Measurements from ENCODE around the gene SPATA31E1. TPM values are rescaled to one million over a fixed set of nuclear protein-coding genes. Genes with fewer than 3 reads are reported as not detected.

SPATA31E1 gene
- total RNA-seq = not detected
- not detected for total RNA-seq (2013)
- total RNA-seq = 0 reads per million in 29 experiments

GRCh38 chr9:87882627-87883026, at the start of gene SPATA31E1:
TSS of gene SPATA31E1 (plus strand) at chr9:87882877. CDS start at chr9:87882892, 15 bp downstream.
- Mint-ChIP-seq H3K36me3 (no peaks in the 10 kb centered on the region), H3K4me3 (no peak within 1 kb of the TSS), H3K9me3 (no peaks in the 10 kb centered on the region), H3K27ac (no peak within 1 kb of the TSS), H3K4me1 (no peaks in the 10 kb centered on the region), H3K27me3 (peaks cover 4 to 10% of the 10 kb centered on the region in 2 donors)
- Histone ChIP-seq H3K36me3 (ENCODE audit: control insufficient read depth in 2 of 2, extremely low read depth in 1 of 2, insufficient read depth in 1 of 2, low read length in 1 of 2) (no peaks in the 10 kb centered on the region), H3K27ac (ENCODE audit: low read length) (no peak within 1 kb of the TSS), H3K27me3 (replicated peaks in 1 of 2; ENCODE audit: control insufficient read depth in 2 of 2, extremely low read depth in 1 of 2, insufficient read depth in 2 of 2, low read length in 1 of 2) (peaks cover 0 to 27% of the 10 kb centered on the region in 2 experiments), H3K9me3 (no peaks in the 10 kb centered on the region), H3K4me3 (ENCODE audit: control insufficient read depth in 1 of 2, extremely low read depth in 1 of 2, low read length in 1 of 2) (no peak within 1 kb of the TSS), H3K4me1 (ENCODE audit: control insufficient read depth in 1 of 2, extremely low read depth in 1 of 2, insufficient read depth in 2 of 2, low read length in 2 of 2) (peaks cover 0 to 10% of the 10 kb centered on the region in 2 experiments)
- no peak for ATAC-seq (replicated peaks in 1 of 4)
- no peak for DNase-seq
- WGBS (ENCODE audit: insufficient coverage) = 38% methylated on average over 1 of the region's 5 CpGs
- POLR2A ChIA-PET = no interaction called here
- CTCF ChIA-PET = no interaction called here

GRCh38 chr9:87834357-87834756, 48.3 kb upstream of the SPATA31E1 start:
- no peak for ATAC-seq (replicated peaks in 1 of 4)
- Histone ChIP-seq H3K36me3 (ENCODE audit: control insufficient read depth in 2 of 2, extremely low read depth in 1 of 2, insufficient read depth in 1 of 2, low read length in 1 of 2) (no peaks in the 10 kb centered on the region), H3K9me3 (no peaks in the 10 kb centered on the region), H3K27ac (ENCODE audit: low read length) (no peak overlapping the region), H3K27me3 (replicated peaks in 1 of 2; ENCODE audit: control insufficient read depth in 2 of 2, extremely low read depth in 1 of 2, insufficient read depth in 2 of 2, low read length in 1 of 2) (peaks cover 0 to 7% of the 10 kb centered on the region in 2 experiments), H3K4me3 (ENCODE audit: control insufficient read depth in 1 of 2, extremely low read depth in 1 of 2, low read length in 1 of 2) (no peak overlapping the region), H3K4me1 (ENCODE audit: control insufficient read depth in 1 of 2, extremely low read depth in 1 of 2, insufficient read depth in 2 of 2, low read length in 2 of 2) (no peaks in the 10 kb centered on the region)
- DNase-seq = no peak
- WGBS (ENCODE audit: insufficient coverage) = 69% methylated on average over 13 of the region's 14 CpGs
- no peak overlapping the region for H3K4me3 Mint-ChIP-seq
- no peak overlapping the region for H3K27ac Mint-ChIP-seq
- no peaks in the 10 kb centered on the region for H3K36me3 Mint-ChIP-seq
- POLR2A ChIA-PET = no interaction called here
- H3K9me3 Mint-ChIP-seq = no peaks in the 10 kb centered on the region
- H3K27me3 Mint-ChIP-seq = peaks cover 0 to 3% of the 10 kb centered on the region in 2 donors
- CTCF ChIA-PET = no interaction called here
- H3K4me1 Mint-ChIP-seq = no peaks in the 10 kb centered on the region

GRCh38 chr9:87836536-87836935, 46.1 kb upstream of the SPATA31E1 start:
- no peak overlapping the region for H3K4me3 Mint-ChIP-seq
- DNase-seq (no peak), ATAC-seq (replicated peaks in 1 of 4) (no peak)
- WGBS (ENCODE audit: insufficient coverage) = 87% methylated on average over 4 of the region's 5 CpGs
- Histone ChIP-seq H3K4me3 (ENCODE audit: control insufficient read depth in 1 of 2, extremely low read depth in 1 of 2, low read length in 1 of 2) (no peak overlapping the region), H3K27ac (ENCODE audit: low read length) (no peak overlapping the region), H3K9me3 (no peaks in the 10 kb centered on the region), H3K36me3 (ENCODE audit: control insufficient read depth in 2 of 2, extremely low read depth in 1 of 2, insufficient read depth in 1 of 2, low read length in 1 of 2) (no peaks in the 10 kb centered on the region), H3K27me3 (replicated peaks in 1 of 2; ENCODE audit: control insufficient read depth in 2 of 2, extremely low read depth in 1 of 2, insufficient read depth in 2 of 2, low read length in 1 of 2) (peaks cover 0 to 7% of the 10 kb centered on the region in 2 experiments), H3K4me1 (ENCODE audit: control insufficient read depth in 1 of 2, extremely low read depth in 1 of 2, insufficient read depth in 2 of 2, low read length in 2 of 2) (no peaks in the 10 kb centered on the region)
- H3K4me1 Mint-ChIP-seq = no peaks in the 10 kb centered on the region
- ChIA-PET POLR2A (no interaction called here), CTCF (no interaction called here)
- peaks cover 0 to 3% of the 10 kb centered on the region in 2 donors for H3K27me3 Mint-ChIP-seq
- no peak overlapping the region for H3K27ac Mint-ChIP-seq
- no peaks in the 10 kb centered on the region for H3K36me3 Mint-ChIP-seq
- no peaks in the 10 kb centered on the region for H3K9me3 Mint-ChIP-seq

DNA sequence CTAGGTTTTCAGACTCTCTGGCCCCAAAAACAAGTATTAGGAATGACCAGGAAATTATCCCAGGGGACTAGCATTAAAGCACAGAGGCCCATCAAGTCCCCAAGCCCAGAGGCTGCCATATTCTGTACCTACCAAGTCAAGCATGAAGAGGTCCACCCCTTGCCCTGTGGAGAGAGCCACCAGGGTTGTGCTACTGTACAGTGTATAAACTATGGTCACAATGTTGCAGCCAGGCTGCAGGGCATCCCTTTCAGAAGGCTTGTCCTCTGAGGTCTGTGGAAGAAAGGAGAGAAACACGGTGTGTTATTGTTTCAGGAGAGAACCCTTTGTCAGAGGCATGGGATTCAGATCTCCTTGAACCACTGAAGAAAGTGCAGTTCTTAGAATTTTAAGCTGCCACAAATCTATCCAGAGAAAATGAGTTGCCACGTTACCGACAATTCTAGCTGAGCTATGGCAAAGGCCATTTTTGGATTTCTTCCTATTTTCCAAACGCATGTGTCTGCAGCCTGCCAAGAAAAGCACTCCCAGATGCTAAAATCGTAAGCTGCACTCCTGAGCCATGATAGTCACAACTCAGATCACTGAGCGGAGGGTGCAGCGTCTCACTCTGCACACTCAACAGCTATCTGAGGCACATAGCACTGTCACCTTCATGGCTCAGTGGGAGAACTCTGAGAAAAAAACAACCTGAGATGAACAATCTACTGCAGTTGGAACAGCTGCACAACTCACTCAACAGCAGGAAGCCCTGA, 45.5 kb upstream of the SPATA31E1 start:
- H3K9me3 ChIP-seq = no peaks in the 10 kb centered on the region
- H3K27ac ChIP-seq (ENCODE audit: low read length) = no peak overlapping the region
- H3K27ac Mint-ChIP-seq = no peak overlapping the region
- peaks cover 0 to 3% of the 10 kb centered on the region in 2 donors for H3K27me3 Mint-ChIP-seq
- CTCF ChIA-PET = interaction anchor here in 1 of 2 donors (0.7 kb wide), 1 partner anchor 499 kb away, joined by 9 read pairs; no protein-coding TSS in a partner anchor
- no peak for DNase-seq
- peaks cover 0 to 7% of the 10 kb centered on the region in 2 experiments for H3K27me3 ChIP-seq (replicated peaks in 1 of 2; ENCODE audit: control insufficient read depth in 2 of 2, extremely low read depth in 1 of 2, insufficient read depth in 2 of 2, low read length in 1 of 2)
- H3K4me3 Mint-ChIP-seq = no peak overlapping the region
- POLR2A ChIA-PET = no interaction called here
- H3K36me3 Mint-ChIP-seq = no peaks in the 10 kb centered on the region
- no peaks in the 10 kb centered on the region for H3K9me3 Mint-ChIP-seq
- H3K4me3 ChIP-seq (ENCODE audit: control insufficient read depth in 1 of 2, extremely low read depth in 1 of 2, low read length in 1 of 2) = no peak overlapping the region
- no peak for ATAC-seq (replicated peaks in 1 of 4)
- H3K4me1 ChIP-seq (ENCODE audit: control insufficient read depth in 1 of 2, extremely low read depth in 1 of 2, insufficient read depth in 2 of 2, low read length in 2 of 2) = no peaks in the 10 kb centered on the region
- H3K4me1 Mint-ChIP-seq = no peaks in the 10 kb centered on the region
- no peaks in the 10 kb centered on the region for H3K36me3 ChIP-seq (ENCODE audit: control insufficient read depth in 2 of 2, extremely low read depth in 1 of 2, insufficient read depth in 1 of 2, low read length in 1 of 2)
- 92% methylated on average over 7 of the region's 7 CpGs for WGBS (ENCODE audit: insufficient coverage)

DNA sequence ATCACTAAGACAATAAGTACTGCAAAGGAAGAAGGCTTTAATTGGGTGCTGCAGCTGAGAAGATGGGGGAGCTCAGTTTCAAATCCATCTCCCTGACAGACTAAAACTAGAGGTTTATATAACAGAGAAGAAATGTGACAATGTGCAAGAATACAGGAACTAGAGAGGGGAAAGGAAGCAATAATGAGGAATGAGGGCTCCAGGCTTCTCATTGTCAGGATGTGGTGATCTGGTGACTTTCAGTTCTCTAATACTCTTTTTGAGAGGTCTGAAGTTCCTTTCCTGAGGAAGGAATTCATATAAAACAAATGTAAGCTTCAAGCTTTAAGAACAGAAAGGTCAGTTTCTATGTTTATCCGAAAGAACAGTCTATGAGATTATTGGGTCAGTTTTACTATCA, 42.5 kb upstream of the SPATA31E1 start:
- CTCF ChIA-PET = no interaction called here
- ATAC-seq (replicated peaks in 1 of 4) (no peak), DNase-seq (no peak)
- no peaks in the 10 kb centered on the region for H3K4me1 ChIP-seq (ENCODE audit: control insufficient read depth in 1 of 2, extremely low read depth in 1 of 2, insufficient read depth in 2 of 2, low read length in 2 of 2)
- no peak overlapping the region for H3K27ac ChIP-seq (ENCODE audit: low read length)
- no peak overlapping the region for H3K4me3 Mint-ChIP-seq
- POLR2A ChIA-PET = no interaction called here
- no CpG with 5 or more reads among the region's 1 CpG for WGBS (ENCODE audit: insufficient coverage)
- H3K36me3 ChIP-seq (ENCODE audit: control insufficient read depth in 2 of 2, extremely low read depth in 1 of 2, insufficient read depth in 1 of 2, low read length in 1 of 2) = no peaks in the 10 kb centered on the region
- peaks cover 0 to 9% of the 10 kb centered on the region in 2 experiments for H3K27me3 ChIP-seq (replicated peaks in 1 of 2; ENCODE audit: control insufficient read depth in 2 of 2, extremely low read depth in 1 of 2, insufficient read depth in 2 of 2, low read length in 1 of 2)
- no peaks in the 10 kb centered on the region for H3K9me3 Mint-ChIP-seq
- no peaks in the 10 kb centered on the region for H3K4me1 Mint-ChIP-seq
- H3K4me3 ChIP-seq (ENCODE audit: control insufficient read depth in 1 of 2, extremely low read depth in 1 of 2, low read length in 1 of 2) = no peak overlapping the region
- H3K27ac Mint-ChIP-seq = no peak overlapping the region
- no peaks in the 10 kb centered on the region for H3K36me3 Mint-ChIP-seq
- no peaks in the 10 kb centered on the region for H3K9me3 ChIP-seq
- peaks cover 0 to 12% of the 10 kb centered on the region in 2 donors for H3K27me3 Mint-ChIP-seq

- CTCF ChIA-PET = no interaction called here
- H3K9me3 ChIP-seq = no peaks in the 10 kb centered on the region
- Mint-ChIP-seq H3K36me3 (no peaks in the 10 kb centered on the region), H3K9me3 (no peaks in the 10 kb centered on the region), H3K4me3 (no peak overlapping the region), H3K4me1 (no peaks in the 10 kb centered on the region), H3K27ac (no peak overlapping the region), H3K27me3 (peaks cover 3 to 15% of the 10 kb centered on the region in 2 donors)
- POLR2A ChIA-PET = no interaction called here
- no peaks in the 10 kb centered on the region for H3K4me1 ChIP-seq (ENCODE audit: control insufficient read depth in 1 of 2, extremely low read depth in 1 of 2, insufficient read depth in 2 of 2, low read length in 2 of 2)
- ATAC-seq (replicated peaks in 1 of 4) (no peak), DNase-seq (no peak)
- no peak overlapping the region for H3K4me3 ChIP-seq (ENCODE audit: control insufficient read depth in 1 of 2, extremely low read depth in 1 of 2, low read length in 1 of 2)
- no peak overlapping the region for H3K27ac ChIP-seq (ENCODE audit: low read length)
- no peaks in the 10 kb centered on the region for H3K36me3 ChIP-seq (ENCODE audit: control insufficient read depth in 2 of 2, extremely low read depth in 1 of 2, insufficient read depth in 1 of 2, low read length in 1 of 2)
- 93% methylated on average over 17 of the region's 28 CpGs for WGBS (ENCODE audit: insufficient coverage)
- H3K27me3 ChIP-seq (replicated peaks in 1 of 2; ENCODE audit: control insufficient read depth in 2 of 2, extremely low read depth in 1 of 2, insufficient read depth in 2 of 2, low read length in 1 of 2) = peaks cover 0 to 9% of the 10 kb centered on the region in 2 experiments
These were observed 39.6 kb upstream of the SPATA31E1 start for GRCh38 chr9:87842878-87843585.
